Neural progenitor cell (in vitro differentiated cells): Measurements from ENCODE around the gene GNG7.

Source experiments
- CTCF ChIP-seq: fragments of 200-600 bp; sonication (generic); IDR thresholded peaks from 2 replicates; pipeline ENCODE4 v1.5.1; 2017; ENCODE audit warnings: antibody characterized with exemption, mild to moderate bottlenecking
- EZH2phosphoT487 ChIP-seq: fragments of 200-600 bp; sonication (generic); IDR thresholded peaks from 2 replicates; pipeline ENCODE4 v1.6.1; 2017; ENCODE audit warnings: antibody characterized with exemption

GRCh38 chr19:2542341-2543069 is 160.0 kb downstream of the GNG7 start:
- TF ChIP-seq EZH2phosphoT487, result no peak
- TF ChIP-seq CTCF, result no peak
